ENCODE measurements around the gene RAMP1.

The RAMP1 gene

GRCh38 chr2:237911363-237912017 lies 52.1 kb downstream of the RAMP1 start:
- H3K4me3 ChIP-seq (ENCODE audit: low read depth, low read length): no peak overlapping the region
- no peak for TF ChIP-seq CTCF (IDR thresholded peaks at IDR 0.05; ENCODE audit: low read depth, low read length, missing control alignments)
- no peak for DNase-seq (ENCODE audit: low read depth)

GRCh38 chr2:237912271-237913192 lies 53.1 kb downstream of the RAMP1 start:
- no peak for DNase-seq (ENCODE audit: low read depth)
- H3K4me3 ChIP-seq (ENCODE audit: low read depth, low read length): no peak overlapping the region
- no peak for TF ChIP-seq CTCF (IDR thresholded peaks at IDR 0.05; ENCODE audit: low read depth, low read length, missing control alignments)

GRCh38 chr2:237913193-237913917 lies 53.9 kb downstream of the RAMP1 start:
- DNase-seq (ENCODE audit: low read depth): no peak
- H3K4me3 ChIP-seq (ENCODE audit: low read depth, low read length): no peak overlapping the region
- TF ChIP-seq CTCF (IDR thresholded peaks at IDR 0.05; ENCODE audit: low read depth, low read length, missing control alignments): no peak

GRCh38 chr2:237915576-237915975 lies 56.2 kb downstream of the RAMP1 start:
- no peak for TF ChIP-seq CTCF (IDR thresholded peaks at IDR 0.05; ENCODE audit: low read depth, low read length, missing control alignments)
- DNase-seq (ENCODE audit: low read depth): no peak
- no peak overlapping the region for H3K4me3 ChIP-seq (ENCODE audit: low read depth, low read length)

- H3K4me3 ChIP-seq (ENCODE audit: low read depth, low read length): no peak overlapping the region
- no peak for TF ChIP-seq CTCF (IDR thresholded peaks at IDR 0.05; ENCODE audit: low read depth, low read length, missing control alignments)
- DNase-seq (ENCODE audit: low read depth): no peak
These were observed 56.9 kb downstream of the RAMP1 start for GRCh38 chr2:237916296-237916695.

- H3K4me3 ChIP-seq (ENCODE audit: low read depth, low read length): no peak overlapping the region
- no peak for DNase-seq (ENCODE audit: low read depth)
- TF ChIP-seq CTCF (IDR thresholded peaks at IDR 0.05; ENCODE audit: low read depth, low read length, missing control alignments): no peak
These were observed 58.4 kb downstream of the RAMP1 start for GRCh38 chr2:237917696-237918374.
